ENCODE data around the gene ZYX.
A peak's percentile ranks its signal among the peaks of the same experiment; 100 is the strongest.
"Not testable (repeated sequence)": the region's sequence is repeated elsewhere in the genome, so short reads cannot be mapped to it uniquely, and the experiment has no call there.

The ZYX gene

DNA sequence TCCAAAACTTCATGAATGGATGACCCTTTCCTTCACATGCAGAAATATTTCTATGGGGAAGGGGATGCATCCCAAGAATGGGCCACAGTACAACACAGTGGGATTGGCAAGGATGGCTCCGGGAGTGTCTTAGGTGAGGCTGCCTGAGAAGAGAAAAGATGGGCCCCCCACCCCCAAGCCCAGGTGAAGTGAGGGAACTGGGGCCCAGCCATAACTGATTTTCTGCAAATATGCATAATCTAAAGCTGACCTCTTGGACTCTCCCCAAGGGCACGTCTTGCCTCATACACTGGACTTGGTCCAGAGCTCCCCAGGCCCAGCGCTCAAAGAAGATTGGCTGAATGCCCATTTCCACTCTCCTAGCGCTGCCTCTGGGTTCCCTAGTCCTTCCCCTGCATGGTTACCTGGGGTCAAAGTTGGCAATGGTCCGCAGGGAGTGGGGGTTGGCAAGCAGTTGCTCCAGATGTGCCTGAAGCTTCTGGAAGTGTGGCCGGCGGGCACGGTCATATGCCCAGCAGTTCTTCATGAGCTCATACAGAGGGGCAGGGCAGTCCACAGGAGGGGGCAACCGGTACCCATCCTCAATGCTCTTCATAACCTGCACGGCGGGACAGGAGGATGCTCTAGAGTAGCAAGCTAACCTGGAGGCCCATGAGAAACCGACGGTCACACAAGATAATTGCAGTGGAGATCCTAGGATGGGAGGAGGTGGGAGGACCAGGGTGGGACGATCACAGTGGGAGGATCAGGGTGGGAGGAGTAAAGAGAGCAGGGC lies 12.3 kb downstream of the ZYX start:
- Mint-ChIP-seq H3K27ac (no peak overlapping the region), H3K36me3 (peaks cover 31 to 43% of the 10 kb centered on the region in 2 donors)

DNA sequence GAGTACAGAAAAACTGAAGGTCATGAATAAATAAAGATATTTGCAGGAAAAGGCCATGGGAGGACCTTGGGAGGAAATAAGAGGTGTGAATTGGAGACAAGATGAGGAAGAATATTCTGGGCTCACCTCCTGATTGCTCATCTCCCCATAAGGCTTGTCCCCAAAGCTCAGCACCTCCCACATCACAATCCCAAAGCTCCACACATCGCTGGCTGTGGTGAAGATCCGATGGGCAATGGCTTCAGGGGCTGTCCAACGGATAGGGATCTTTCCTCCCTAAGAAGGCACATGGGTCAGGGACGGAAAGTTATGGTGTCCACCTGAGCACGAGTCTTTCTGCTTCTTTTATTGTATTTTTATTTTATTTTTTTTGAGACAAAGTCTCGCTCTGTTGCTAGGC lies 12.9 kb downstream of the ZYX start:
- peaks cover 2 to 6% of the 10 kb centered on the region in 2 donors for H3K4me1 Mint-ChIP-seq
- no peaks in the 10 kb centered on the region for H3K9me3 Mint-ChIP-seq
- ATAC-seq (replicated peaks) (no peak), DNase-seq (no peak)
- H3K27me3 Mint-ChIP-seq, result peaks cover 6 to 13% of the 10 kb centered on the region in 2 donors
- H3K36me3 Mint-ChIP-seq, result peaks cover 31 to 43% of the 10 kb centered on the region in 2 donors
- no peak overlapping the region for H3K4me3 Mint-ChIP-seq
- H3K27ac Mint-ChIP-seq, result no peak overlapping the region

More for the DNA sequence above, 12.3 kb downstream of the ZYX start:
- ATAC-seq (replicated peaks), result no peak
- peaks cover 6 to 13% of the 10 kb centered on the region in 2 donors for H3K27me3 Mint-ChIP-seq
- H3K4me1 Mint-ChIP-seq, result peaks cover 2 to 6% of the 10 kb centered on the region in 2 donors
- no peaks in the 10 kb centered on the region for H3K9me3 Mint-ChIP-seq
- DNase-seq, result no peak
- H3K4me3 Mint-ChIP-seq, result no peak overlapping the region

DNA sequence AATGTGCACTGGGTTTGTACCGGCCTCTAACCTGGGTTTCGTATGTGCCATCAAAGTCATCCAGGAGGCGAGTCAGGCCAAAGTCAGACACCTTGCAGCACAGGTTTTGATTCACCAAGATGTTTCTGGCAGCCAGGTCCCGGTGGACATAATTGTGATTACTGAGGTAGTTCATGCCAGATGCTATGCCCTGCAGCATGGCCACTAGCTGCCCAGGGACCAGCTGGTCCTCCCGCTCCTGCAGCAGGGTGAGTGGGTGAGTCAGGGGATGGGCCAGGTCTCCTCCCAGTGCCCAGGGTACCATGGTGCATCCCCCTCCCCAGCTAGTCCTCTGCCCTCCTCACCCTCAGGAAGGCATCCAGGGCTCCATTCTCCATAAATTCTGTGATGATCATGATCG lies 13.6 kb downstream of the ZYX start:
- Mint-ChIP-seq H3K9me3 (no peaks in the 10 kb centered on the region), H3K4me1 (peaks cover 2 to 6% of the 10 kb centered on the region in 2 donors), H3K27me3 (peaks cover 6 to 20% of the 10 kb centered on the region in 2 donors), H3K36me3 (peaks cover 30 to 36% of the 10 kb centered on the region in 2 donors), H3K27ac (no peak overlapping the region), H3K4me3 (no peak overlapping the region)
- ATAC-seq (replicated peaks), result peak in 1 of 2 donors; percentile 20
- DNase-seq, result no peak

DNA sequence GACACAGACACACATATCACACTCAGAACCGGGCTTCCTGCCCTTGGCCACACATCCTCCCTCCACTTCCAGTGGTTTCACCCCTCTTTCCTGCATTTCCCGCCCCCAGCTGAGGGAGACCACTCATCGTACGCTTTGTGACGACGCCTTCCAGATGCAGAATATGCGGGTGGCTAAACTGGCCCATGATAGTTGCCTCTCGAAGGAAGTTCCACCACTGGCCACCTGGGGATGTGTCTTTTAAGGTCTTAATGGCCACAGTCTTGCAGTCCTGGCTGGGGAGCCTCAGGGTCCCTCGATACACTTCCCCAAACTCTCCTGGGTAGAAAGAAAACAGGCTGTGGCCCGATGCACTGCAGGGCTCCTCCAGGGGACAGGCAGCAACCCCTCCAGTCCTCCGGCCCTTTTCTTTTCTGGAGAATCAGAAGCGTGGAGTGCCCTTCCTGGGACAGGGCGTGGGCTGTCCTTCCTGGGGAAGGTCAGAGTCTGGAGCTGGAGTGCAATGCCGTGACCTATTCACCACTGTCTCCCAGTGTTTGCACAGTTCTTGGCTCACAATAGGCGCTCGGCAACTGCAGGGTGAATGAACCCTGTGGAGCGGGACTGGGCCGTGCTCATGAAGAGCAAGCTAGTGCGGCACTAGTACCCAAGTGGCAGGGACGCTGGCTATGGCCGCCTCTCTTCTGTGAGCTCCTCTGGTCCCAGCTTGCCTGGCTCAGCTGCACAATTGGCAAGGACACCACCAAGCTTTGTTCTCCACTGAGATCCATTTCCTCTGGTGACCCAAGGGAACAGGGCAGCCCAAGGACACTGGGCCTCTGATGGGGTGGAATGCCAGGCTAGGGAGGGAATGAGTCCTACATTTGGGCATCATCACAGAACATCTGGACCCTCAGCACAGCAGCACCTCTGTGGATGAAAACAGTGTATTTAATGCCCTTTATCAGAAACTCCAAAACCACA lies 14.3 kb downstream of the ZYX start:
- Mint-ChIP-seq H3K9me3 (no peaks in the 10 kb centered on the region), H3K4me3 (no peak overlapping the region), H3K4me1 (peaks cover 2 to 6% of the 10 kb centered on the region in 2 donors), H3K27ac (no peak overlapping the region), H3K36me3 (peaks cover 25 to 29% of the 10 kb centered on the region in 2 donors), H3K27me3 (peaks cover 6 to 20% of the 10 kb centered on the region in 2 donors)
- ATAC-seq (replicated peaks) (peak; percentile 60), DNase-seq (no peak)

DNA sequence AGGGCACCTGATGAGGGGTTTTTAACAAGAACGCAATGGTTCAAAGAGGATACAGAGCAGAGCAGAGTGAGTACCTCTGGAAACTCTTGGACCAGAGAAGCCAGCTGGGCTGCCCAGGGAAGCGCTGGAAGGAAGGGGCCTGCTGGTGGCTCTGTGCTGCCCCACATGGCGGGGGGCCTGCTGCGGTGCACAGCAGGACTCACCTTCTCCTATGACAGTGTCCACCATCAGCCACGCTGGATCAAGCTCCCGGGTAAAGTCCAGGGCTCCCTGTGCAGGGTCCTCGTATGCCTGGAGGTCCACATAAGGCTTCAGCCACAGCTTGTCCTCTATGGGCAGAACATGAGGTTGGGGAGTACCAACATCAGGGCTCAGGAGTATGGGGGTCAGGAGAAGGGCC lies 15.0 kb downstream of the ZYX start:
- Mint-ChIP-seq H3K4me1 (peaks cover 2 to 6% of the 10 kb centered on the region in 2 donors), H3K27me3 (peaks cover 6 to 20% of the 10 kb centered on the region in 2 donors), H3K27ac (no peak overlapping the region), H3K36me3 (peaks cover 21 to 24% of the 10 kb centered on the region in 2 donors), H3K9me3 (no peaks in the 10 kb centered on the region), H3K4me3 (no peak overlapping the region)
- ATAC-seq (replicated peaks) (no peak), DNase-seq (no peak)

DNA sequence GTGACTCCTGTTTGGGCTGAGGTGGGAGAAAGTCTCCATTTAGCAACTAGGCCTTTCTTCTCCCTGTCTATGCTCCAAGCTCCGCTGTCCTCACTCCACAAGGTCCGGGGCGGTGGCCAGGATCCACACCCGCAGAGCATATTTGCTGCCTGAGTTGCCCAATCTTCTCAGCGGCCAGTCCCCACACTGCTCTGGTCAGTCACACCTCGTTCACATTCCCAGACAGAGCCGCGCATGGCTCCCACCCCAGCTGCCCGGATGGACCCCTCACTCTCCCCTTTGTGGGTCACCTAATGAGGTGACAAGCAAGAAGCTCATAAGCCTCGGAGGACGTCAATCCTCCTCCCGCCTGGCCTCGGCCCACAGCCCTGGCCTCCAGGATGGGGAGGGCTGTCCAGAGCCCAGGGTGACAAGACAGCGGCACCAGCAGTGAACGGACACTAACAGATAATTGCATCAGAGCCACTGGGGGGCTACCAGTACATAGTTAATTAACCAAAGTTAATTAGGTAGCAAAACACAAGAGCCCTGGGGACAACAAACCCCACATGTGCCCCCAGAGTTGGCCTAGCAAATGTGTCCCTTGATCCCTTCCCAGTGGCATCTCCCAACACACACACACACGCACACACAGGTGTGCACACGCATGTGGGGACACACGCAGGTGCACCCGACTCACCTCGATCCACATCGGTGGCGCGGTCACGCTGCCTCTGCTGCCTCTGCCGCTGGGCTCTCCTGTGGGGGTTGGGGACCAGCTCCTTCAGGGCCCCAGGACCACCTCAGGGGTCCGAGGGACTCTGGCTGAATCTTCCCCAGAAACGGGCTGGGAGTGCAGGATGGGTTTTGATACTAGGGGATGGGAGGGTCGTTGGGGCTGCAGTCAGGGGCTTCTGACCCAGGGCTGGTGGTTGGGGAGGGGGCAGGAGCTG lies 15.7 kb downstream of the ZYX start:
- ATAC-seq (replicated peaks), result no peak

DNA sequence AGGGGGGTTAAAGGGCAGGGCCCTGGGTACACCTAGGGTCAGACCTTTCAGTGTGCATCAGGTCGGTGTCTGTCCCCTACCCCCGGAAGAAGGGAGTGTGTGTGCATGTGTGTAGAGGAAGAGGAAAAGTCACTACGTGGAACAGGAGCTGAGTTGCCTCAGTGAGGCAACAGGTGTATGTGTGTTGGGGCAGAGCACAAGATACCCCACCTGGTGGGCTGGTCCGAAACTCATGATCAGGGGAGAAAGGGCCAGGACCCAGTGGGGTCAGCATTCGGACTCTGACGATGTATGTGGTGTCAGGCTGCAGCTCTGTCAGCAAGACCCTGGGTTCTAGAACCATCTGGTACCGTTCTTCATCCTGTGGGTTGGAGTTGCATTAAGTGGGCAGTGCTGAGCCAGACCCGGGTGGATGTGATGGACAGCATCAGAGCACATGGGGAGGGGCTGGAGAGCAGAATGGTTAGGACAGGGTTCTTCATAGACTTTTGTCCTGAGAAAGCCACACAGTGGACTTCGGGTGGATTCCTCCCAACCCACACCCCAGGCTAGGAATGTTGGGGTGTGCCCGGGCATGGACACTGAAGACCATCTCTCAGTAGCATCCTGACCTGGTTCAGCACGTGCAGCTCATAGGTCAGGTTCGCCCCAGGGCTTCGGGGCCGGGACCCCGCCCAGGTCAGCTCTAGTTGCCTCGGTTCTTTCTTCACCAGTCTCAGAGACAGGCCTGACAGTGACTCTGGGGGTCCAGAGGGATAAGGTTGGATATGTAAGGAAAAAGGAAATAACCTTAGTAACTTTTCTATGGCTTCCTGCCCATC lies 16.8 kb downstream of the ZYX start:
- Mint-ChIP-seq H3K4me1 (peaks cover 2 to 6% of the 10 kb centered on the region in 2 donors), H3K36me3 (peaks cover 4 to 9% of the 10 kb centered on the region in 2 donors), H3K27ac (no peak overlapping the region), H3K27me3 (peaks cover 6 to 20% of the 10 kb centered on the region in 2 donors), H3K4me3 (no peak overlapping the region), H3K9me3 (no peaks in the 10 kb centered on the region)
- ATAC-seq (replicated peaks) (no peak), DNase-seq (no peak)

More for the DNA sequence above, 15.7 kb downstream of the ZYX start:
- Mint-ChIP-seq H3K4me3 (no peak overlapping the region), H3K9me3 (no peaks in the 10 kb centered on the region), H3K27ac (no peak overlapping the region), H3K27me3 (peaks cover 6 to 20% of the 10 kb centered on the region in 2 donors), H3K36me3 (peaks cover 14 to 18% of the 10 kb centered on the region in 2 donors), H3K4me1 (peaks cover 2 to 6% of the 10 kb centered on the region in 2 donors)
- DNase-seq, result no peak

DNA sequence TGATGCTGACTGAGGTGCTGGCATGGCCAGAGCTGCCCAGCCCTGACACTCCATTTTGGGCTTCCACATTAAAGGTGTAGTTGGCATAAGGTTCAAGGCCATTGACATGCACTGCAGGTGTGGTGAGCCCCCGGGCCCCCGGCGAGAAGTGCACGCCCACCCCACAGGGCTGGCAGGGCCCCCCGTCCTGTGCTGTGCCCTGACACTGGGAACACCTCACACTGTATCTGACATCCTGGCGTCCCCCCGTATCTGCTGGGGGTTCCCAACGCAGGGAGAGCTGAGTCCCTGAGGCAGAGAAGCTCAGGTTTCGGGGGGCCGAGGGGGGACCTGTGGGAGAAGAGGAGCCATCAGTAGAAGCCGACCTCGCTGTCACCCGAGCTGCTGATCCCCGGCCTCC lies 17.5 kb downstream of the ZYX start:
- ATAC-seq (replicated peaks) (no peak), DNase-seq (no peak)
- Mint-ChIP-seq H3K27ac (no peak overlapping the region), H3K36me3 (peaks cover 0 to 4% of the 10 kb centered on the region in 2 donors), H3K4me1 (peaks cover 2 to 6% of the 10 kb centered on the region in 2 donors), H3K9me3 (no peaks in the 10 kb centered on the region), H3K4me3 (no peak overlapping the region), H3K27me3 (peaks cover 6 to 20% of the 10 kb centered on the region in 2 donors)

DNA sequence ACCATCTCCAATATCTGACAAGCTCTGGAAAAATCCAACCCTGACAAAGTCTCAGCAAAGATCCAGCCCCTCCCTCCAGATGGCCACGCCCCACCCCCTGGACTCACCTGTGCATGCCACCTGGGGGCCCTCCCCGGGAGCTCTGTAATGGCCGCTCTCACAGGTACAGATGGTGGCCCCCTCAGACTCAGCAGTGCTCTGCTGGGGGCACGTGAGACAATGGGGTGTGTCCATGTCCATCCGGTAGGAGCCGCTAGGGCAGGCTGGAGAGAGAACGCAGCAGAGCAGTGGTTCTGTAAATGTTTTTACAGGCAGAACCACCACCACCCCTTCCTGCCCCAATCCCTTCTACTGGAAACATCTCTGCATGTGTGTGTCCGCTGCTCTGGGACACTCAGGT lies 18.0 kb downstream of the ZYX start:
- Mint-ChIP-seq H3K36me3 (no peaks in the 10 kb centered on the region), H3K9me3 (no peaks in the 10 kb centered on the region), H3K27ac (no peak overlapping the region), H3K4me1 (peaks cover 2 to 6% of the 10 kb centered on the region in 2 donors), H3K27me3 (peaks cover 6 to 20% of the 10 kb centered on the region in 2 donors), H3K4me3 (no peak overlapping the region)
- ATAC-seq (replicated peaks) (no peak), DNase-seq (no peak)

DNA sequence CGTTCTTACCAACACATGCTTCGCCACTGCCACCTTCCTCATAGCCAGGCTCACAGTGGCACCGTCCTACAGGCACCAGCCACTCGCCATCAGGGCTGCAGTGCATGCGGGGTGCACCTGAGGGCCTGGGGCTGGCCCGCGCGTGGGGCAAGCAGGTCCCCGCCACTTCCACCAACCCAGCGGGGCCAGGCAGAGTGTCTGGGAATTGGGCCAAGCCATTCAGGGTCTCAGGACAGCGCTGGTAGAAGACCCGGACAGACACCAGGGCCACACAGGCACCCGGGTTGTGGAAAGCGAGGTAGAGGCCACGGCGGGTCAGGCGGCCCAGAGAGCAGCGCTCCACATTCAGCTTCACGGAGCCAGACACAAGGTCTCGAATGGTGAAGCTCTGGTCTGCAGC lies 18.5 kb downstream of the ZYX start:
- H3K4me3 Mint-ChIP-seq, result no peak overlapping the region
- no peak overlapping the region for H3K27ac Mint-ChIP-seq
- H3K27me3 Mint-ChIP-seq, result peaks cover 6 to 20% of the 10 kb centered on the region in 2 donors
- H3K9me3 Mint-ChIP-seq, result no peaks in the 10 kb centered on the region
- peaks cover 2 to 6% of the 10 kb centered on the region in 2 donors for H3K4me1 Mint-ChIP-seq
- no peaks in the 10 kb centered on the region for H3K36me3 Mint-ChIP-seq
- no peak for DNase-seq
- no peak for ATAC-seq (replicated peaks)

DNA sequence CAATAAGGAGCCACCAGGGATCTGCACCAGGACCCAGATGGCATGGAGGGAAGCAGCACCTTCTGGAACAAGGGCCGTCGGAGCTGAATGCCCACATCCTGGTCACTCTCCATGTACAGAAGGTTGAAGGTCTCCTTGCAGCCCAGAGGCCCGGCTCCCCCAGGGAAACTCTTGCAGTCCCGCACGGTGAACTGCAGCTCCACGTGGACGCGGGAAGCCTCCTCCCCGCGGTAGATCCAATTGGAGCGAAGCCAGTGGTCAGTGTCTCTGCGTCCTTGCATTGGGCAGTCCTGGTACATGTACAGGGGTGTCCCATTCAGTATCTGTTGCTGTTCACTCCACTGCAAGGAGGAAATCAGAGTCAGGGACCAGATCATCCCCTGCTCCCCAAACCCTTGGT lies 20.1 kb downstream of the ZYX start:
- no peak overlapping the region for H3K4me3 Mint-ChIP-seq
- H3K27me3 Mint-ChIP-seq, result peaks cover 6 to 20% of the 10 kb centered on the region in 2 donors
- no peak overlapping the region for H3K27ac Mint-ChIP-seq
- DNase-seq, result no peak
- no peaks in the 10 kb centered on the region for H3K4me1 Mint-ChIP-seq
- no peaks in the 10 kb centered on the region for H3K9me3 Mint-ChIP-seq
- no peak for ATAC-seq (replicated peaks)
- no peaks in the 10 kb centered on the region for H3K36me3 Mint-ChIP-seq

DNA sequence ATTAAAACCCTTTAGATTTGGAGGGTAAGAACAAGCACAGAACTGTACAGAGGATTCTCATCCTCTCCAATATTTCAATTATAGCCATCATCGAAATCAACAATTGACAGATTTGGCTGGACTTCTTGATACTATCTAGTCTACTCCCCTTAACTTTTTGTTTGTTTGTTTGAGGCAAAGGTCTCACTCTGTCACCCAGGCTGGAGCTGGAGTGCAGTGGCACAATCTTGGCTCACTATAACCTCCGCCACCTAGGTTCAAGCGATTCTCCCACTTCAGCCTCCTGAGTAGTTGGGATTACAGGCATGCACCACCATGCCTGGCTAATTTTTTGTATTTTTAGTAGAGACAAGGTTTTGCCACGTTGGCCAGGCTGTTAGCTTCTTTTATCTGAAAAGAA lies 21.1 kb downstream of the ZYX start:
- not testable (repeated sequence) for DNase-seq; H3K36me3 Mint-ChIP-seq; H3K4me3 Mint-ChIP-seq; ATAC-seq (replicated peaks); H3K4me1 Mint-ChIP-seq; H3K9me3 Mint-ChIP-seq; H3K27ac Mint-ChIP-seq
- H3K27me3 Mint-ChIP-seq, result peaks cover 8 to 23% of the 10 kb centered on the region in 2 donors
